ENCODE data around the gene NRXN2.
A peak's percentile ranks its signal among the peaks of the same experiment; 100 is the strongest.

The NRXN2 gene

DNA sequence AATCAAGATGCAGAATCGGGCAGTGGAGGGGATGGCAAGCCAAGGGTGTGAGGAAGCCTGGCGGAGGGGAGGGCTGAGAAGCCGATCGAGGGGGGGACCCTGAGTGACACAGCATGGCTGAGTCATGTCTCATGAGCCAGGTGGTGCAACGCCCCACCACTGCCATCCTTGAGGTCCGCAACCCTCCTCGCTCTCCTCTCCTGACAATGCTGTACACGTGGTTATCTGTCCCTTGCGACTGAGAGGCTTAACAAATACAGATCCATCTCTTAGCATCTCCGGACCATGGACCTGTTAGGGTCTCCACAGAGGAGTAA, 117.8 kb downstream of the NRXN2 start:
- DNase-seq (ENCODE audit: low spot score), result no peak

DNA sequence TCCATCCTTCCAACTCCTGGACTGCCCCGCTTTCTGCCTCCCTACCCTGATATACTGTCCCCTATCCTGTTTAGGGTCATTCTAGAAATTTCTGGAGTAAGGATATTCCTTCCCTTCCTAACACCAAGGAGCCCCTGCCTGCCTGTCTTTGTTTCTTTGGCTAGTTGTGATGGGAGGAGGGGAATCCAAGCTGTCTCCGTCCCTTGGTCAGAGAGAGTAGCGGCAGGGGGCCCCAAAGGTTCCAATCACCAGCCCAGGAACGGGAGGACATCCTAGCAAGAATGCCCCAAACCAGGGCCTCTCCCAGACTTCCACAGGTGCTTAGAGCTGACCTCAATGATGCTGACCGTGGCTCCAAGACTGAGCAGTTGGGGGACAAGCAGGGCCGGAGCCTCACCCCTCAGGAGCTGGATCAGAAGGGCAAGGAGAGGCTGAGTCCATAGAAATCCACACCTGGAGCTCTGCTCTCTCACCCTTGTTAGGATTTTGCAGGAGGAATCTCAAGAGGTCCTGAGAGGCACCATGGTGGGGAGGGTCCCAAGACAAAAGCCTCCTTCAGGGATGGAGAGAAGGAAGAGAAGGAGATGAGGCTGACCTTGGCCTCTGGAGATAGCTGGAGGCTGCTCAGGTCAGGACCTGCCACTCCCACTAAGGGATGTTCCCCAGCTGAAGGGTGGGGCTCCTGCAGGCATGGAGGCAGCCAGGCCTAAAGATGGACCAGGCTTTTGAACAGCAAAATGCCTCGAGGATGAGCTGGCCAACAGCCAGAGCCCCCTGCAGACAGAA, 118.3 kb downstream of the NRXN2 start:
- no peak for DNase-seq (ENCODE audit: low spot score)

DNA sequence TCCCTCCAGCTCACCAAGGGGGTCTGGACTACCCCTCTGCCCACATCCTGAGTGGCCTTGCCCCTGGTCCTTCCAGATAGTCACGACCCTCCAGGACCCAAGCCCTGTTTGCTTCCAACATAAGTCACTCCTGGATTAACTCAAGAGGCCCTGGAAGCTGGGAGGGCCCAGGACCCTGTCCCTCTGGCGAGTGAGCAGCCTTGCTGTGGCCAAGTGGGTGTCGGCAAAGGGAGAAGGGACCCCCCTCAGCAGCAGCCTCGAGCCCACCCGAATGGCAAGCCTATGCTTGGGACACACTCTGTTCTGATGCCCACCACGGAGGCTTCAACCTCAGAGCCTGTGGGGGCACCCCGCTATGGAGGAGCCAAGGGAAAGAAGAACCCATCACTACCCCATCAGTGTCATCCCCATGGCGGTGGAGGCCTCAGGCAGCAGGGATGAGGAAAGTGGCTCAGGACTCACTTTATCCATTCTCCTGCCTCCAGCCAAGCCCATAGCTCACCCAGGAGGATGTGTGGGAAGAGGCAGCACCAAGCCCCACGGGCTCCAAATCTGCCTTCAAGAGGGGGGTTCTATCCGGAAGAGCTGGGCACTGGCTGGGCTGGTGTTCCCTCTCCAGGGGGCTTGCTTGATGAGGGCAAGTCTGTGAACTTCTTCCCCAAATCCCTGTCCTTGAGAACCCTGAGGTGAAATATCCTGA, 119.4 kb downstream of the NRXN2 start:
- DNase-seq (ENCODE audit: low spot score), result no peak

DNA sequence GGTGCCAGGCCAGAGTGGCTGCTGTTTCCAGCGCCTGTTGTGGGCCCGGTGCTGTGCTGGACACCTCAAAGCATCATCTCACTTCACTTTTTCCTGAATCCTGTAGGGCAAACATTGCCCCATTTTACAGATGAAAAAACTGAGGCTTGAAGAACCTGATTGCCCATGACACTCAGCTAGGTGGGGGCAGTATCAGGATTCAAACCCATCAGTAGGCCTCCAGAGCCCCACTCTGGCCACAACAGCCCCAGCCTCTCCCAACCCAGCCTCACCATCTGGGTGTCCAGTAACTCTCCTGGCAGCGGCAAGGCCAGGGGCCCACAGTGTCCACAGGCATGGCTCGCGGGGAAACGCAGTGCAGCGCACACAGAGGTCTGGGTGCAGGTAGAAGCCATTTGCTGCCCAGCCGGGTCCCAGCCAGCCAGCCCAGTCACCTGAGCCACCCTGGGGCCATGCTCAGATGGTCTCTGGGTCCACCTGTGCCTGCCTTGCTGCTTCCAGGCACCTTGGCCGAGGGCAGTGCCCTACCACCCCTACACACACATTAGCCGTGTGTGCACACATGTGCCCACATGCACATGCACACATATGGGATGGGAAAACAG, 120.4 kb downstream of the NRXN2 start:
- DNase-seq (ENCODE audit: low spot score), result no peak

DNA sequence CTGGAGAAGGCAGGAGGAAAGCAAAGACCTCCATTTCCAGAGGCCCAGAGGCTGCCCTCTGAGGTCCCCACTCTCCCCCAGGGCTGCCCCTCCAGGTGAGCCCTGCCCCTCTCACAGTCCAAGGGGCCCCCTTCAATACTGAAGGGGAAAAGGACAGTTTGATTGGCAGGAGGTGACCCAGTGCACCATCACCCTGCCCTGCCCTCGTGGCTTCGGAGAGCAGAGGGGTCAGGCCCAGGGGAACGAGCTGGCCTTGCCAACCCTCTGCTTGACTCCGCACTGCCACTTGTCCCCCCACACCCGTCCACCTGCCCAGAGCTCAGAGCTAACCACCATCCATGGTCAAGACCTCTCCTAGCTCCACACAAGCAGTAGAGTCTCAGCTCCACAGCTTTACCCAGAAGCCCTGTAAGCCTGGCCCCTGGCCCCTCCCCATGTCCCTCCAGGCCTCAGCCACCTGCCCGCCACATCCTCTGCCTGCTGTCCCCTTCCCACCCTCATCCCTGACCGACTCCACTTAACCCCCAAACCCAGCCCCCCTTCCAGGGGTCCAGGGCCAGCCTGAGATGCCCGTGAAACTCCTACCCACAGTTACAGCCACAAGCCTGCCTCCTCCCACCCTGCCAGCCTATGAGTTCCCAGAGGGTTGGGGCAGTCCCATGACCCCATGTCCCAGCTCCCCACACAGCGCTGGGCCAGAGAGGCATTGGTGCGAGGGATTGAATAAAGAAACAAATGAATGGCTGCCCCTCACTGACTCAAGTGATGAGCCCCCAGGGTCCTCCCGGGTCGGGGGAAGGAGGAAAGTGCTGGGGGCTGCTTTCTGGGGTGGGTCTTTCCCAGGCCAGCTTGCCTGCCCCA, 121.2 kb downstream of the NRXN2 start:
- no peak for DNase-seq (ENCODE audit: low spot score)

DNA sequence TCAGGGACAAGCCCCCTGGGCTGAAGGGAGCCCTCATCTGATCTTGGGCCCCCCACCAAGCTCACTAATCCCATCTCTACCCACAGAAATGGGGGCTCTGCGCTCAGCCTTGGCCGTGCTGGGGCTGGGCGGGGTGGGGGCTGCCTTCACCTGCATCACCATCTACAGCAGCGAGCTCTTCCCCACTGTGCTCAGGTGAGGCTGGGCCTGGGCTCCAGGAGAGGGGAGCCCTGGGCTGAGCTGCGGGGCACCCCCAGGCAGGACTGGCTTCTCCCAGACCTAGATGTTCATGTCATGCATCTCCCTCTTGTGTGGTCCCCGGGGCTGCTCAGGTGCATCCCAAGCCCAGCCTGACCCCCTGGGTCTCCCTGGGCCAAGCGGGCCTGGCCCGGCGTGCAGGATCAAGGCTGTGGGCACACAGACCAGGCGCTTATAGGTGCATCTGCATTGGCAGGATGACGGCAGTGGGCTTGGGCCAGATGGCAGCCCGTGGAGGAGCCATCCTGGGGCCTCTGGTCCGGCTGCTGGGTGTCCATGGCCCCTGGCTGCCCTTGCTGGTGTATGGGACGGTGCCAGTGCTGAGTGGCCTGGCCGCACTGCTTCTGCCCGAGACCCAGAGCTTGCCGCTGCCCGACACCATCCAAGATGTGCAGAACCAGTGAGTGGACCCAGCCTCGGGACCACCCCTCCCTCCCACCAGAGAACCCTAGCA, 122.6 kb downstream of the NRXN2 start:
- no peak for DNase-seq (ENCODE audit: low spot score)

DNA sequence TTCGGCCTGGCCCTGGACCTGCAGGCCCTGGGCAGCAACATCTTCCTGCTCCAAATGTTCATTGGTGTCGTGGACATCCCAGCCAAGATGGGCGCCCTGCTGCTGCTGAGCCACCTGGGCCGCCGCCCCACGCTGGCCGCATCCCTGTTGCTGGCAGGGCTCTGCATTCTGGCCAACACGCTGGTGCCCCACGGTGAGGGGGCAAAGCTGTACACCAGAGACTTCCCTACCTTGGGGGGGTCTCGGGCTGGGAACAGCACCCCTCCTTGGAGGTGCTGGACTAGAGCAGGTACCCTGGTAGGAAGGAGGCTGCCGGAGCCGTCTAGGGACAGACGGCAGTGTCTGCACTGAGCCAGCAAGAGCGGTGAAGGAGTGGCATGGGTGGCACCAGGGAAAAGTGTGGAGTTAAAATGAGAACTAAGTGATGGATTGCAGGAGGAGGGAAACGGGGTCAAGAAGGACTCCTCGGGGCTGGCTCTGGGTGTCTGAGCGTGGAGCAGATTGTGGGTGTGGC, 123.2 kb downstream of the NRXN2 start:
- no peak for DNase-seq (ENCODE audit: low spot score)

DNA sequence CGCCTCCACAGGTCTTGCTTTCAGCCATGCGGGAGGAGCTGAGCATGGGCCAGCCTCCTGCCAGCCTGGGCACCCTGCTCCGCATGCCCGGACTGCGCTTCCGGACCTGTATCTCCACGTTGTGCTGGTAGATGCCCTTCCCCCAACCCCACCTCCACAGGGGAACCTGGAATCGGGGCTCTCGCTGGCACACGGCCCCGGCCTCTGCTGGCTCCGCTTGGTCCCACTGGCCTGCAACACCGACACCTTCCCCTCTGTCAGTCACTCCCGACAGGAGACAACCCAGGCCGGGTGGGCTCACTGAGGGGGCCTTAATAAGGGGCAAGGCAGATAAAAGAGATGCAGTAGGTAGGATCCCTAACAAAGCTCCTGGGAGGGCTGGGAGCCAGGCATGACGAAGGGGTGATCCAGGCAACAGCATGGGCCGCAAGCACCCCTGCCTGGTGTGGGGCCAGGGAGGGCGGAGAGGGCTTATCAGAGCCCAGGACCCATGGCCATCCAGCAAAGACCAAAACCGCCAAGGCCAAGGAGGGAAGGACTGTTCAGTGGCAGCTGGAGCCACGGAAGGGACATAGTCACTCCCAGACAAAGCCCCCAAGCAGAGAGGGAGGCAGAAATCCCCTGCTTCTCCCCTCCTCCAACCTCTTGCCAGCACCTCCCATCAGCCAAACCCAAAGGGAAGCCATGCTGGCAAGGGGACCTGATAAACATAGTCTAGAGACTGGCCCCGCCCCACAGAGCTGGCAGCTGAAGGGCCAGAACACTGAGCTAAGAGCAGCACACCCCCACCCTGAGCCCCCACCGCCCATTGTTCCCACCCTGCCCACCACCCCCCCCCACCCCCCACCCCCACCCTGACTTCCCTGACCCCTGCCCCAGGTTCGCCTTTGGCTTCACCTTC, 124.0 kb downstream of the NRXN2 start:
- no peak for DNase-seq (ENCODE audit: low spot score)

DNA sequence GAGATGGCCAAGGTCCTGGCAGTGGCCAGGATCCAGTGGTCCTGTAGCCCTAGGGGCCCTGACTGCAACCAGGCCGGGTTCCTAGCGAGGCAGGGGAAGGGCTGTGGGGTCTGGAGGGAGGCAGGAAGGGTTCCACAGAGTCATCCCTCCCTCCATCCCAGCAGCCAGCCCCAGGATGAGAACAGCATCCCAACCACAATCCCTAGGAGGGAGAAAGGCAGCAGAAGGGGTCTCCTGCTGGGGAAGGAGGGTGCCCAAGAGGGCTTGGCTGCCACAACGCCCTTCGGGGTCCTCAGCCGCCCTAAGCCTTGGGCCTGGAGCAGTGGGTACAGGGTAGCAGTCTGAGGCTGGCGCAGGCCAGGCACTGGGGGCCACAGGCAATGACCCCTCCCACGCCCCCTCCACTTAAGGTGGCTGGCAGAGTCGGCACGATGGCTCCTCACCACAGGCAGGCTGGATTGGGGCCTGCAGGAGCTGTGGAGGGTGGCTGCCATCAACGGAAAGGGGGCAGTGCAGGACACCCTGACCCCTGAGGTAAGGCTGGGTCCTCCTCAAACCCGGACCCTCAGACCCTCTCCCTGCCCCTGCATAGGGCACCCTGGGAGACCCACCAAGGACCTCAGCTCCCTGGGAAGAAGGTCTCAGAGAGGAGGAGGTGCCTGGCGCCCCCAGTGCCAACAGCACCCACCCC, 124.7 kb downstream of the NRXN2 start:
- DNase-seq (ENCODE audit: low spot score), result no peak

DNA sequence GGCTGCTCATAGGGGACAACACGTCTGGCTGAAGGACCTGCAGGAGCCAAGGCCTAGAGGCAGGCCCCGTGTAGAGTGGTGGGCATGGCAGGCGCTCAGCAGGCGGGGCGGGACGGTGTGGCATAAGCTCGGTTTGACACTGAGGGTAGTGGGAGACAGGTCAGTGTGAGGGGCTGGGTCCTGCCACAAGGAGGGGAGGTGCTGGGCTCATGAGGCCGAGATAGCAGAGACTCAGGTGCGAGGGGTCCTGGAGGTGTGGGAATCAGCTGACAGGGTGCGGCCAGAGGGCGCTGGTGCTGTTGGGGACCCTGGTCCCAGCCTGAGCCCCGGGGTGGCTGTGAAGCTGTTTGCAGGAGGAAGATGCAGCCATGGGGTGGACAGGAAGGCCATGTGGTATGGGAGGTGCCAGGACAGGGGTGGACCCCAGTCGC, 125.3 kb downstream of the NRXN2 start:
- DNase-seq (ENCODE audit: low spot score), result no peak

DNA sequence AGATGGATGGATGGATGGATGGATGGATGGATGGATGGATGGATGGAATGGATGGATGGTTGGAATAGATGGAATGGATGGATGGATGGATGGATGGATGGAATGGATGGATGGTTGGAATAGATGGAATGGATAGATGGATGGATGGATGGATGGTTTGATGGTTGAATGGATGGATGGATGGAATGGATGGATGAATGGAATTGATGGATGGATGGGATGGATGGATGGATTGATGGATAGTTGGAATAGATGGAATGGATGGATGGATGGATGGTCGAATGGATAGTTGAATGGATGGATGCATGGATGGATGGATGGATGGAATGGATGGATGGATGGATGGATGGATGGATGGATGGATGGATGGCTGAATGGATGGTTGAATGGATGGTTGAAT, 127.1 kb downstream of the NRXN2 start:
- DNase-seq (ENCODE audit: low spot score), result peak; percentile 9

DNA sequence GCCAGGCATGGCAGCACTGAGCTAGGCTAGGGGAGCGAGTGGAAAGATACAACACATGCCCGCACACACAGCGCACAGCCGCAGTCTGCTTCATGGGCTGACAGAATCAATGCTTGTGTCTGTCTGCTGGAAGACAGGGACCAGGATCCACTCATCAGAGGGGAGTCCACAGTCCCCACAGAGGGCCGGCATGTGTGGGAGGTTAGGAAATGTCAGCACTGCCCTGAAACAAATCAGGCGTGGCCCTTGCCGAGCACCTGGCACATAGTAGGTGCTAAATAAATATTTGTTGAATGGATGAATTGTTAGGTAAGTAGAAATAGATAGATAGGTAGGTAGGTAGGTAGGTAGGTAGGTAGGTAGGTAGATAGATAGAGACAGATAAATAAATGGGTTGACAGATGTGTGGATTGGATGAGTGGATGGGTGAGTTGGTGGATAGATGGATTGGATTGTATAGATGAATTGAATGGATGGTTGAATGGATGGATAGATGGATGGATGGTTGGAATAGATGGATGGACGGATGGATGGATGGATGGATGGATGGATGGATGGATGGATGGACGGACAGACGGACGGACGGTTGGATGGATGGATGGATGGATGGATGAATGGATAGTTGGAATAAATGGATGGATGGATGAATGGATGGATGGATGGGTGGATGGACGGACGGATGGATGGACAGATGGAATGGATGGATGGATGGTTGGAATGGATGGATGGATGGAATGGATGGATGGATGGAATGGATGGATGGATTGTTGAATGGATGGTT, 128.6 kb downstream of the NRXN2 start:
- DNase-seq (ENCODE audit: low spot score), result no peak

DNA sequence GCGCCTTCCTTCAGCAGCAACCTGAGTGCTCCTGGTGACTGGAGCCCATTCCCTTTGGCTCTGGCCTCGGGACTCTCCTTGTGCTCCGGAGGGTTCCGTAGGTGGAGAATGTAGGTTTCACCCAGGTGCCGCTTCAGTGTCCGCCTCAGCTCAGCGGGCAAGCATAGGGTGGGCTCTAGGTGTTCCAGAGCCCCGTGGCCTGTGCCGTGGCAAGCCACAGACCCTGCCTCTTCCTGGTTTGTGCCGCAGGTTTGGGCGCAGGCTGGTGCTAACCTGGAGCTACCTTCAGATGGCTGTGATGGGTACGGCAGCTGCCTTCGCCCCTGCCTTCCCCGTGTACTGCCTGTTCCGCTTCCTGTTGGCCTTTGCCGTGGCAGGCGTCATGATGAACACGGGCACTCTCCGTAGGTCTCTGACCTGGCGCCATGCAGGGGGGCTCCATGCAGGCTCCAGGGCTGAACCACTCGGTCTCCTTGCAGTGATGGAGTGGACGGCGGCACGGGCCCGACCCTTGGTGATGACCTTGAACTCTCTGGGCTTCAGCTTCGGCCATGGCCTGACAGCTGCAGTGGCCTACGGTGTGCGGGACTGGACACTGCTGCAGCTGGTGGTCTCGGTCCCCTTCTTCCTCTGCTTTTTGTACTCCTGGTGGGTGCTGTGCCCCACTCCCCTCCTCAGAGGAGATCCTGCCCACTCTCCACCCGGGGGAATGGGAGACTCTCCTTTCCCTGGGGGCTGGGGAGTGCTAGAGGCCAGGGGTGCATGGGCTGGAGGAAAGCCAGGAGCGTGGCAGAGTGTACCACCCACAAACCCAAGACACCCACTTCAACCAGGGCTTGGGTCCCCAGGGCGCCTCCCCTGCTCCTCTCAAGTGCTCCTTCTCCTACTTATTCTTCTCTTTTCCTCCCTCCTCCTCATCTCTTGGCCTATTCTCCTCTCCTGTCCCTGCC, 129.6 kb downstream of the NRXN2 start:
- DNase-seq (ENCODE audit: low spot score), result peak; percentile 17

DNA sequence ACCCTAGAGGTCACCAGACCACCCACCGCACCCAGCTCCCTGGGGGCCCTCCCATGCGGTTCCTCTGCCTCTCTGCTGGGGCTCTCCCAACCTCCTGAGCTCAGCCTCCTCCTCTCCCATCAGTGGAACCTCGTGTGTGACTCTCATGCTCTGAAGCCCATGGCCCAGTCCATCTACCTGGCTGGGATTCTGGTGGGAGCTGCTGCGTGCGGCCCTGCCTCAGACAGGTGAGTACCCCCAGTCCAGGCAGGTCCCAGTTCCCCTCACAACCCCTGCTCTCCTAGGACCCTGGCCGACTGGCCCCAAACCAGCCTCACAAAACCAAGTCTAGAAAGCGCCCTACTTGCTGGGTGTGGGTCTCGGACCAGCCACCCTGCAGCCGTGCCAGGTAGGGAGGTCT, 130.3 kb downstream of the NRXN2 start:
- peak; percentile 7 for DNase-seq (ENCODE audit: low spot score)

DNA sequence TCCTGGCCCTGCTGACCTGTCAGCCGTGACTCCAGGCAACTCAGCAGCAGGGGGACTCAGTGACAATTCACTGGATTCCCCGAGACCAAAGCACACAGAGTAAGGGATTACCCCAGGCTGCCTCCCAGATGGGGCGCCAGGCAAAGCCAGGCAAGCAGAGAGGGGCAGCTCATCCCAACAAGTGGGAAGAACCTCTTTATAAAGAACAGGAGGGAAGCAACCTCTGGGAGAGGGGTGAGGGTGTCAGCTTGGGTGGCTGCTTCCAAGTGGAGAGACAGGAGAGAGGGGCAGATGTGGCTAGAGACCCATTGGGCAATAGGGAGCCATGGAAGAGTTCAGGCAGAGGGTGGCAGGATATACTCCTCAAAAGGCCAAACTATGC, 130.8 kb downstream of the NRXN2 start:
- peak; percentile 6 for DNase-seq (ENCODE audit: low spot score)

DNA sequence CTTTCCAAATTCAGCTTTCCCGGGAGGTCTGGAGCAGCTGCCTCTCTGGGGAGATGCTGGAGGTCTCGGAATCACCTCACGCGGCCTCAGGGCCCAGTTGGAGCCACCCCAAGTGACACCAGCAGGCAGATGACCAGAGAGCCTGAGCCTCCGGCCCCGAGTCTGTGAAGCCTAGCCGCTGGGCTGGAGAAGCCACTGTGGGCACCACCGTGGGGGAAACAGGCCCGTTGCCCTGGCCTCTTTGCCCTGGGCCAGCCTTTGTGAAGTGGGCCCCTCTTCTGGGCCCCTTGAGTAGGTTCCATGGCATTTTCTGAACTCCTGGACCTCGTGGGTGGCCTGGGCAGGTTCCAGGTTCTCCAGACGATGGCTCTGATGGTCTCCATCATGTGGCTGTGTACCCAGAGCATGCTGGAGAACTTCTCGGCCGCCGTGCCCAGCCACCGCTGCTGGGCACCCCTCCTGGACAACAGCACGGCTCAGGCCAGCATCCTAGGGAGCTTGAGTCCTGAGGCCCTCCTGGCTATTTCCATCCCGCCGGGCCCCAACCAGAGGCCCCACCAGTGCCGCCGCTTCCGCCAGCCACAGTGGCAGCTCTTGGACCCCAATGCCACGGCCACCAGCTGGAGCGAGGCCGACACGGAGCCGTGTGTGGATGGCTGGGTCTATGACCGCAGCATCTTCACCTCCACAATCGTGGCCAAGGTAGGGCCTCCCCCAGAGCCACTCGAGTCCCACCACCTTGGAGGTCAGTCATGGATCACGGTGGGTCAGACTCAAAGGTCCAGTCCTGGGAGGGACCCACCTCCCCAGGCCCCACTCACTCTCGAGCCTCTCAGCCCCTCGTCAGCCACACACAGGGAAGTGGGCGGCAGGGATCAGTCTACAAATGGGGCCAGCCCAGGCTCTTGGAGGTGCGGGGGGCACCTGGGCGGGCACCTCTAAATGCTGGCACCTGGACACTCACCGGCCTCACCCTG, 131.5 kb downstream of the NRXN2 start:
- peak; percentile 5 for DNase-seq (ENCODE audit: low spot score)

DNA sequence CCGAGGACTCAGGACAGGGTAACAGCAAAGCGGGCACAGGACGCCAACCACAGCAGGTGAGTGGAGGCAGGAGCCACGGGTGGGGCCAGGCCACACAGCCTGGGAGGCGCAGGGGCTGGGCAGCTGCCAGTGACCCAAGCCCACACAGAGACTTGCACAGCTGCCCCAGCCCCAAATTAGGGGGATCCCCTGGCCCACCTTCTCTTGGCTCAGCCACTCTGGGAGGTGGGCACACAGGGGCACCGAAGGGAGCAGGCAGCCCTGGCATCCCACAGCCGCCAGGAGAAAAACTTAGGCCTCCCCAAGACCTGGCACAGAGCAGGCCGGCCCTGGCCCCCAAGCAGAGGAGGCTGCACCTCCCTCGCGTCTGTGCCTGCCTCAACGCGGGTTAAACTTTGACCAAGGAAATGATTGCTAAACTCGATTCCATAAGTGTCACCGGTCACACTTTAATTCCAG, 132.2 kb downstream of the NRXN2 start, which contains the start of gene SLC22A12:
Gene SLC22A12 (plus strand): TSS at position 458 of the 459 bp plus-strand sequence. CDS start 337 bp downstream, outside the sequence.
- DNase-seq (ENCODE audit: low spot score), result peak; percentile 7
